Activated CD4-positive, alpha-beta T cell treated with anti-CD3 and anti-CD28 coated beads, Interleukin-2, amount 10 ng/mL, durations not matched to agents 24 days and 14 days (primary cell): ENCODE data around the gene MMRN2. TPM values are rescaled to one million over a fixed set of nuclear protein-coding genes. Genes with fewer than 3 reads are reported as not detected.
"Not testable (repeated sequence)": the region's sequence is repeated elsewhere in the genome, so short reads cannot be mapped to it uniquely, and the experiment has no call there.

Experiments
- DNase-seq: peaks from one replicate; pipeline ENCODE4 v3.0.0; 2022
- H3K27ac Mint-ChIP-seq: one replicate; pipeline ENCODE4 v1.8.0; 2022; ENCODE audit warnings: mild to moderate bottlenecking, mixed read lengths
- H3K27me3 Mint-ChIP-seq: one replicate; pipeline ENCODE4 v1.8.0; 2022; ENCODE audit warnings: mixed read lengths
- H3K36me3 Mint-ChIP-seq: one replicate; pipeline ENCODE4 v1.8.0; 2022; ENCODE audit warnings: low read depth, mild to moderate bottlenecking, mixed read lengths
- H3K4me1 Mint-ChIP-seq: one replicate; pipeline ENCODE4 v1.8.0; 2021; ENCODE audit warnings: mixed read lengths
- H3K4me3 Mint-ChIP-seq: one replicate; pipeline ENCODE4 v1.8.0; 2022; ENCODE audit warnings: mild to moderate bottlenecking, moderate library complexity, mixed read lengths
- H3K9me3 Mint-ChIP-seq: one replicate; pipeline ENCODE4 v1.8.0; 2021; ENCODE audit warnings: mixed read lengths
- intact Hi-C: fragments of 100-400 bp; cut with micrococcal nuclease; formaldehyde crosslinking; loops from one replicate; pipeline ENCODE4 v1.15.1; 2023
- total RNA-seq: library from RNA; stranded (reverse); gene quantifications from 2 replicates; pipeline ENCODE4 v1.2.3, GENCODE V29; 2022

Gene MMRN2, protein sequence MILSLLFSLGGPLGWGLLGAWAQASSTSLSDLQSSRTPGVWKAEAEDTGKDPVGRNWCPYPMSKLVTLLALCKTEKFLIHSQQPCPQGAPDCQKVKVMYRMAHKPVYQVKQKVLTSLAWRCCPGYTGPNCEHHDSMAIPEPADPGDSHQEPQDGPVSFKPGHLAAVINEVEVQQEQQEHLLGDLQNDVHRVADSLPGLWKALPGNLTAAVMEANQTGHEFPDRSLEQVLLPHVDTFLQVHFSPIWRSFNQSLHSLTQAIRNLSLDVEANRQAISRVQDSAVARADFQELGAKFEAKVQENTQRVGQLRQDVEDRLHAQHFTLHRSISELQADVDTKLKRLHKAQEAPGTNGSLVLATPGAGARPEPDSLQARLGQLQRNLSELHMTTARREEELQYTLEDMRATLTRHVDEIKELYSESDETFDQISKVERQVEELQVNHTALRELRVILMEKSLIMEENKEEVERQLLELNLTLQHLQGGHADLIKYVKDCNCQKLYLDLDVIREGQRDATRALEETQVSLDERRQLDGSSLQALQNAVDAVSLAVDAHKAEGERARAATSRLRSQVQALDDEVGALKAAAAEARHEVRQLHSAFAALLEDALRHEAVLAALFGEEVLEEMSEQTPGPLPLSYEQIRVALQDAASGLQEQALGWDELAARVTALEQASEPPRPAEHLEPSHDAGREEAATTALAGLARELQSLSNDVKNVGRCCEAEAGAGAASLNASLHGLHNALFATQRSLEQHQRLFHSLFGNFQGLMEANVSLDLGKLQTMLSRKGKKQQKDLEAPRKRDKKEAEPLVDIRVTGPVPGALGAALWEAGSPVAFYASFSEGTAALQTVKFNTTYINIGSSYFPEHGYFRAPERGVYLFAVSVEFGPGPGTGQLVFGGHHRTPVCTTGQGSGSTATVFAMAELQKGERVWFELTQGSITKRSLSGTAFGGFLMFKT
- total RNA-seq: not detected in 2 replicates

DNA sequence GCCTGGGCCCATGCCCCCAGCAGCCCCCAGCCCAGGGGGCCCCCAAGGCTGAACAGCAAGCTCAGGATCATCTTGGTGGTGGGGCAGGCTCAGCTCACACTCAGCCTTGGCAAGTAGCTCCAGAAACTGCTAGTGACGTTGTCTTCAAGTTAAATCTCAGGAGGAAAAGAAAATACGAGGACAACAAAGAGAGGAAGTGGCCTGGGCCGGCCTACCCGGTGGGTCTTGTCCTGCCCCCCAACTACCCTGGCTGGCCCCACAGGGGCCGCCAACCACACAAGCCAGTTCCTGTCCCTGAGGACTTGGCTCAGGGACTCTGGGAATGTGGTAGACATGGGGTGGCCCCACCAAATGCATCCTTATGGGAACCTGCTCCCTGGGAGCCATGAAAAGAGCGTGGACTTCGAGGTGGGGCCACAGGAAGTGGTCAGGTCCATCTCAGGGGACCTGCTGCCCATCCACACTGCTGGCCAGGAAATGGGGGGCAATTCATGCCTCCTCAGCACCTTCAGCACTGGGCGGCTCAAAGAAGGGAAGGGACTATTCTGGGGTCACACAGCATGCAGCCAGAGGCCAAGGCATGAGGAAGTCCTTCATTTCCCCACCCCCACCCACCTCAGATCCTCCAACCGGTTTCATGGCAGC lies at the start of gene MMRN2:
MMRN2 (minus strand) TSS at position 145 of the 645 bp plus-strand sequence; CDS start at position 71, 74 bp downstream.
- peaks cover 1% of the 10 kb centered on the region for H3K27me3 Mint-ChIP-seq
- H3K4me1 Mint-ChIP-seq: peaks cover 2% of the 10 kb centered on the region
- no peak within 1 kb of the TSS for H3K27ac Mint-ChIP-seq
- DNase-seq: no peak
- intact Hi-C loops: no loop called here
- peaks cover under 1% of the 10 kb centered on the region for H3K9me3 Mint-ChIP-seq
- H3K4me3 Mint-ChIP-seq: no peak within 1 kb of the TSS
- no peaks in the 10 kb centered on the region for H3K36me3 Mint-ChIP-seq

DNA sequence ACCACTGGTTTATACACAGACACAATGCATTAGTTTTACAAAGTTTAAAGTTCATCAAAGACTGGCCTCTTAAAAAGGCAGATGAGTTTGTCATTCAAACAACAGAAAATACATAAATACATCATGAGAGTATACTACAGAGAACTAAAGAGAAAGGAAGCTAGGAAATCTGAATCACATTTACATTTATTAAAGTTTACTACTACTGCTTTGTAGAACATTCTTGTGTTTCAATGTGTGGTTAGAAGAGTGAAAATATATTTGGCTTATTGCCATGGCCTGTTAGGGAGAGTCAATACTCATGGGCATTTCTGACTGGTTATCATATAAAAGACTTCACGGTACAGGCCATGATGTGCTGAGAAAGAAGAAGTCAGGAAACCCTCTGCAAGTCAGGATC lies 49.7 kb upstream of the MMRN2 start:
- H3K4me3 Mint-ChIP-seq, H3K27me3 Mint-ChIP-seq, DNase-seq, H3K9me3 Mint-ChIP-seq, H3K4me1 Mint-ChIP-seq, intact Hi-C loops, H3K36me3 Mint-ChIP-seq, H3K27ac Mint-ChIP-seq: not testable (repeated sequence)

DNA sequence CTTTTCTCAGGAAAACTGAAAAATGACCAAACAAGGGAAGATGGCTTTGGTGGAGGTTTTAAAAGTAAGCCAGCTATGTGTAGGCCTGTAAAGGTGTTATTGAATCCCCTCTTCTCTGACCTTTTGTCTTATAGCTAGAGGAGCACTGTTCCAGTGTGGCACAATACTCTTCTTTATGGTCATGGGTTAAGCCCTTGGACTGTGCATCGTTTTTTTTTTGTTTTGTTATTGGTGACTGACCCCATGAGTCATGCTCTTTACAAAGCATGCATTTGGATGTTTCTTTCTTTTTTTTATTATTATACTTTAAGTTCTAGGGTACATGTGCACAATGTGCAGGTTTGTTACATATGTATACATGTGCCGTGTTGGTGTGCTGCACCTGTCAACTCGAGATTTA lies 43.1 kb upstream of the MMRN2 start:
- intact Hi-C loops: no loop called here
- Mint-ChIP-seq H3K9me3 (no peaks in the 10 kb centered on the region), H3K27ac (no peak overlapping the region), H3K36me3 (no peaks in the 10 kb centered on the region), H3K4me3 (no peak overlapping the region), H3K4me1 (no peaks in the 10 kb centered on the region), H3K27me3 (peaks cover 5% of the 10 kb centered on the region)
- DNase-seq: no peak

DNA sequence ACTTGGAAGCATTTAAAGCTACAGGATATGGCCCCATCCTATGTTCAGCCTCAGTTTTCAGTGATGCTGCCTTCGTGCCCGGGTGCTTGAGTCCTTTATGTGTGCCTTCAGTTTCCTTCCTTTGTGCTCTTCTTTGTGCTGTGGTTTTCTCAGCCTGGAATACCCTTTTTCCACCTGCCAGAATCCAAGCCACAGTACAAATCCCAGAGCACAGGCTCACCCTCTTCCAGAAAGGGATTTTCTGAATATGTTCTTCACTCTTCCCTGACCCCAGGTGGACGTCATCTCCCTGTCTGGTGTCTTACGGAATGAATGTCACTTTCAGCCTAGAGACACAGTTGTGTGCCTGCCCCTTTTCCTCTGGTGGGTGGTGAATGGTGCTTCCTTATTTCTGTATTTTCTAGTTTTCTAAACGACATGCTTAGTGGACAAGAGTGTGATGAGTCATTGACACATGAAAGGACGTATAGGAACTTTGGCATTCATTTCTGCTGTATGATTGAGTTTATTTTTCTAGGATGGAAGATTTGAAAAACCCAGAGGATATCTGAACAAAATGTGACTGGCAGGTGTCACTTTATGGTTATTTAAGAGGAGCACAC lies 42.5 kb upstream of the MMRN2 start:
- H3K4me3 Mint-ChIP-seq, H3K27me3 Mint-ChIP-seq, H3K36me3 Mint-ChIP-seq, DNase-seq, intact Hi-C loops, H3K27ac Mint-ChIP-seq, H3K4me1 Mint-ChIP-seq, H3K9me3 Mint-ChIP-seq: not testable (repeated sequence)

GRCh38 chr10:86992929-86993328 lies 35.5 kb upstream of the MMRN2 start:
- no peak overlapping the region for H3K4me3 Mint-ChIP-seq
- DNase-seq: no peak
- no peaks in the 10 kb centered on the region for H3K36me3 Mint-ChIP-seq
- intact Hi-C loops: no loop called here
- no peaks in the 10 kb centered on the region for H3K4me1 Mint-ChIP-seq
- no peaks in the 10 kb centered on the region for H3K9me3 Mint-ChIP-seq
- peaks cover 28% of the 10 kb centered on the region for H3K27me3 Mint-ChIP-seq
- H3K27ac Mint-ChIP-seq: no peak overlapping the region

DNA sequence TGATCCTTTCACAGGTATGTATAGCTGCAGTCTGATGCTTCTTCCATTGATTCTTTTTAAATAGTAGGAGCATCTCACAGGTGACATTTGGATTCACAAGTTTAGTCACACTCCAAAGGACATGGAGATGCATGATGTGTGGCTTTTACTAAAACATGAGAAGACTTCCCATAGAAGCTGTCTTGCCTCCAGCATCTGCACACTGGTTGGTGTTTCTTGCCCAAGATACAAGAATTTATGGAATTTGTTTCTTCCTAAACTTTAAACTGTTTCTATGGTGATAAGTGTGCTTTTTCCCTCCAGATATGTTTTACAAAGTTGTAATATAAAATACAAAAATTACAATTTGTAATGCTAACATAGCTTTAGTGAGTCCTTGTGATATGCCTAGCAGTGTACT lies 35.0 kb upstream of the MMRN2 start:
- H3K27ac Mint-ChIP-seq: no peak overlapping the region
- peaks cover 29% of the 10 kb centered on the region for H3K27me3 Mint-ChIP-seq
- intact Hi-C loops: no loop called here
- no peak for DNase-seq
- H3K36me3 Mint-ChIP-seq: no peaks in the 10 kb centered on the region
- H3K4me3 Mint-ChIP-seq: no peak overlapping the region
- no peaks in the 10 kb centered on the region for H3K4me1 Mint-ChIP-seq
- H3K9me3 Mint-ChIP-seq: no peaks in the 10 kb centered on the region

GRCh38 chr10:86991362-86991761 lies 33.9 kb upstream of the MMRN2 start:
- intact Hi-C loops, H3K36me3 Mint-ChIP-seq, H3K4me1 Mint-ChIP-seq, H3K9me3 Mint-ChIP-seq, DNase-seq, H3K27ac Mint-ChIP-seq, H3K4me3 Mint-ChIP-seq: not testable (repeated sequence)
- peaks cover 32% of the 10 kb centered on the region for H3K27me3 Mint-ChIP-seq

GRCh38 chr10:86988520-86988919 lies 31.1 kb upstream of the MMRN2 start:
- Mint-ChIP-seq H3K9me3 (no peaks in the 10 kb centered on the region), H3K36me3 (no peaks in the 10 kb centered on the region), H3K4me1 (no peaks in the 10 kb centered on the region), H3K27ac (no peak overlapping the region), H3K27me3 (peaks cover 37% of the 10 kb centered on the region), H3K4me3 (no peak overlapping the region)
- intact Hi-C loops: no loop called here
- DNase-seq: no peak

DNA sequence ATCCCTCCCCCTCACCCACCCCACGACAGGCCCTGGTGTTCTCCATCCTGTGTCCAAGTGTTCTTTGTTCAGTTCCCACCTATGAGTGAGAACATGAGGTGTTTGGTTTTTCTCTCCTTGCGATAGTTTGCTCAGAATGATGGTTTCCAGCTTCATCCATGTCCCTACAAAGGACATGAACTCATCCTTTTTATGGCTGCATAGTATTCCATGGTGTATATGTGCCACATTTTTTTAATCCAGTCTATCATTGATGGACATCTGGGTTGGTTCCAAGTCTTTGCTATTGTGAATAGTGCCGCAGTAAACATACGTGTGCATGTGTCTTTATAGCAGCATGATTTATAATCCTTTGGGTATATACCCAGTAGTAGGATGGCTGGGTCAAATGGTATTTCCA lies 27.1 kb upstream of the MMRN2 start:
- H3K27ac Mint-ChIP-seq, intact Hi-C loops, DNase-seq, H3K9me3 Mint-ChIP-seq, H3K4me3 Mint-ChIP-seq, H3K36me3 Mint-ChIP-seq, H3K4me1 Mint-ChIP-seq: not testable (repeated sequence)
- H3K27me3 Mint-ChIP-seq: peaks cover 44% of the 10 kb centered on the region

GRCh38 chr10:86981716-86982115 lies 24.3 kb upstream of the MMRN2 start:
- no peak overlapping the region for H3K27ac Mint-ChIP-seq
- DNase-seq: no peak
- no peaks in the 10 kb centered on the region for H3K36me3 Mint-ChIP-seq
- no peaks in the 10 kb centered on the region for H3K9me3 Mint-ChIP-seq
- no peak overlapping the region for H3K4me3 Mint-ChIP-seq
- peaks cover 36% of the 10 kb centered on the region for H3K27me3 Mint-ChIP-seq
- intact Hi-C loops: no loop called here
- no peaks in the 10 kb centered on the region for H3K4me1 Mint-ChIP-seq

DNA sequence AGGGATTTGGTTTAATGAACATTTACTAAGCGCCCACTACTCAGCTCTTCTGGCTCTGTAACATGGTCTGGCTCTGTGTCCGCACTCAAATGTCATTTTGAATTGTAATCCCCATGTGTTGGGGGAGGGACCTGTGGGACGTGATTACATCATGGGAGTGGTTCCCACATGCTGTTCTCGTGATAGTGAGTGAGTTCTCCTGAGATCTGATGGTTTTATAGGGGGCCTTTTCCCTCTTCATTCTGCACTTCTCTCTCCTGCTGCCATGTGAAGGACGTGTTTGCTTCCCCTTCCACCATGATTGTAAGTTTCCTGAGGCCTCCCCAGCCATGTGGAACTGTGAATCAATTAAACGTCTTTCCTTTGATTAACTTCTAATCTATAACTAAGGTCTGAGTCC lies 23.6 kb upstream of the MMRN2 start:
- H3K4me1 Mint-ChIP-seq, DNase-seq, H3K4me3 Mint-ChIP-seq, H3K9me3 Mint-ChIP-seq, H3K27ac Mint-ChIP-seq, H3K36me3 Mint-ChIP-seq, intact Hi-C loops: not testable (repeated sequence)
- peaks cover 36% of the 10 kb centered on the region for H3K27me3 Mint-ChIP-seq

GRCh38 chr10:86979977-86980448 lies 22.6 kb upstream of the MMRN2 start:
- H3K9me3 Mint-ChIP-seq: no peaks in the 10 kb centered on the region

GRCh38 chr10:86979296-86979818 lies 21.9 kb upstream of the MMRN2 start:
- Mint-ChIP-seq H3K27ac (no peak overlapping the region), H3K9me3 (no peaks in the 10 kb centered on the region), H3K27me3 (peaks cover 31% of the 10 kb centered on the region), H3K4me1 (no peaks in the 10 kb centered on the region), H3K4me3 (no peak overlapping the region), H3K36me3 (no peaks in the 10 kb centered on the region)
- intact Hi-C loops: no loop called here
- DNase-seq: no peak

More at GRCh38 chr10:86979977-86980448, 22.6 kb upstream of the MMRN2 start:
- Mint-ChIP-seq H3K27ac (no peak overlapping the region), H3K27me3 (peaks cover 33% of the 10 kb centered on the region), H3K4me1 (no peaks in the 10 kb centered on the region), H3K36me3 (no peaks in the 10 kb centered on the region), H3K4me3 (no peak overlapping the region)
- DNase-seq: no peak
- intact Hi-C loops: no loop called here
